SK-N-SH (cell line): Measurements from ENCODE around the gene HNRNPC. TPM values are rescaled to one million over a fixed set of nuclear protein-coding genes. Genes with fewer than 3 reads are reported as not detected.

Experiments
- CTCF ChIA-PET: fragments of 300-600, 350-600 bp; formaldehyde crosslinking; extraction: SDS; loops from one replicate; lab custom pipeline; 2021; lab: Yijun Ruan, JAX
- POLR2A ChIA-PET: fragments of 350-600 bp; sonication (Branson Sonifier 250); formaldehyde crosslinking; extraction: SDS; loops from one replicate; lab custom pipeline; 2020; ENCODE audit warnings: antibody characterized with exemption, inconsistent platforms; lab: Yijun Ruan, JAX
- DNase-seq: peaks from one replicate; pipeline ENCODE4 v3.0.0; 2012
- H2AFZ ChIP-seq: fragments of 200-600 bp; sonication (generic); 2 replicates; pipeline ENCODE4 v1.8.1; 2016; ENCODE audit warnings: antibody characterized with exemption, mild to moderate bottlenecking, low read depth
- H3F3A ChIP-seq: fragments of 200-600 bp; sonication (generic); replicated peaks from 2 replicates; pipeline ENCODE3; 2016; ENCODE audit warnings: antibody characterized with exemption, mild to moderate bottlenecking; ENCODE audit not compliant: insufficient read depth
- H3K27ac ChIP-seq, 2 experiments: fragments of 200-500 bp in 1 of 2; fragments of 200-600 bp in 1 of 2; sonication (Bioruptor generic) in 1 of 2; sonication (generic), shearing (Covaris generic) in 1 of 2; 2 replicates each; pipeline versions ENCODE4 v1.5.1 to v1.6.1; 2014 to 2016; ENCODE audit warnings: low read depth in 2 of 2, inconsistent platforms in 1 of 2, low read length in 1 of 2, mild to moderate bottlenecking in 1 of 2, mixed read lengths in 1 of 2
- H3K27me3 ChIP-seq: fragments of 200-600 bp; sonication (generic), shearing (Covaris generic); 2 replicates; pipeline ENCODE4 v1.6.1; 2016; ENCODE audit warnings: mixed run types; ENCODE audit not compliant: insufficient read depth
- H3K36me3 ChIP-seq, 2 experiments: fragments of 200-500 bp in 1 of 2; fragments of 200-600 bp in 1 of 2; sonication (Bioruptor generic) in 1 of 2; sonication (generic) in 1 of 2; replicated peaks in 1 of 2; 2 replicates each; pipeline versions ENCODE3 to v1.5.1; 2014 to 2016; ENCODE audit warnings: low read length in 1 of 2, mild to moderate bottlenecking in 1 of 2; ENCODE audit not compliant: insufficient read depth in 2 of 2, control insufficient read depth in 1 of 2
- H3K4me1 ChIP-seq, 2 experiments: fragments of 200-500 bp in 1 of 2; fragments of 200-600 bp in 1 of 2; sonication (Bioruptor generic) in 1 of 2; sonication (generic), shearing (Covaris generic) in 1 of 2; 2 replicates each; pipeline versions ENCODE4 v1.5.1 to v1.6.1; 2014 to 2016; ENCODE audit warnings: low read depth in 1 of 2, low read length in 1 of 2, mixed run types in 1 of 2; ENCODE audit not compliant: insufficient read depth in 2 of 2, control insufficient read depth in 1 of 2
- H3K4me2 ChIP-seq: fragments of 200-600 bp; sonication (generic), shearing (Covaris generic); 2 replicates; pipeline ENCODE4 v1.6.1; 2017; ENCODE audit warnings: mixed run types
- H3K4me3 ChIP-seq, 2 experiments: fragments of 200-500 bp in 1 of 2; fragments of 200-600 bp in 1 of 2; sonication (Bioruptor generic) in 1 of 2; sonication (generic), shearing (Covaris generic) in 1 of 2; 2 replicates each; pipeline versions ENCODE4 v1.5.1 to v1.8.1; 2014 to 2016; ENCODE audit warnings: low read depth in 2 of 2, inconsistent platforms in 1 of 2, low read length in 1 of 2, mild to moderate bottlenecking in 1 of 2, mixed read lengths in 1 of 2, moderate library complexity in 1 of 2
- H3K79me2 ChIP-seq: fragments of 200-600 bp; sonication (generic); 2 replicates; pipeline ENCODE4 v1.8.1; 2017; ENCODE audit warnings: mild to moderate bottlenecking; ENCODE audit not compliant: insufficient read depth
- H3K9ac ChIP-seq: fragments of 200-600 bp; sonication (generic); 2 replicates; pipeline ENCODE4 v1.6.1; 2017; ENCODE audit warnings: mixed run types
- H3K9me2 ChIP-seq: fragments of 200-600 bp; sonication (generic); 2 replicates; pipeline ENCODE4 v1.6.1; 2017; ENCODE audit warnings: mixed run types
- H3K9me3 ChIP-seq: fragments of 200-600 bp; sonication (generic); 2 replicates; pipeline ENCODE4 v1.6.1; 2017; ENCODE audit warnings: mixed run types, mild to moderate bottlenecking, moderate library complexity
- H4K20me1 ChIP-seq: fragments of 200-600 bp; sonication (generic); 2 replicates; pipeline ENCODE4 v1.6.1; 2017; ENCODE audit warnings: mild to moderate bottlenecking, mixed run types; ENCODE audit not compliant: insufficient read depth
- ELF1 ChIP-seq: IDR thresholded peaks from 2 replicates; pipeline ENCODE4 v1.4.0; 2012
- FOXJ3 ChIP-seq: sonication (generic); formaldehyde crosslinking; IDR thresholded peaks from 2 replicates; pipeline ENCODE4 v1.5.1; 2020; ENCODE audit warnings: mild to moderate bottlenecking, missing genetic modification reagents
- FOXM1 ChIP-seq: IDR thresholded peaks from 2 replicates; pipeline ENCODE4 v1.4.0; 2012; ENCODE audit warnings: low read depth, mild to moderate bottlenecking
- GABPA ChIP-seq: IDR thresholded peaks from 2 replicates; pipeline ENCODE4 v1.4.0; 2012; ENCODE audit warnings: low read depth, mild to moderate bottlenecking
- MEF2A ChIP-seq: IDR thresholded peaks from 2 replicates; pipeline ENCODE4 v1.4.0; 2012; ENCODE audit warnings: low read depth, borderline replicate concordance
- MXI1 ChIP-seq: IDR thresholded peaks from 2 replicates; pipeline ENCODE4 v1.6.1; 2012; ENCODE audit warnings: mild to moderate bottlenecking, low read depth, low read length, improper control_type of control experiment
- NFIC ChIP-seq: IDR thresholded peaks from 2 replicates; pipeline ENCODE4 v1.4.0; 2012; ENCODE audit warnings: borderline replicate concordance
- NRF1 ChIP-seq: IDR thresholded peaks from 2 replicates; pipeline ENCODE4 v1.6.1; 2012; ENCODE audit warnings: low read depth, mild to moderate bottlenecking, low read length
- POLR2AphosphoS5 ChIP-seq: IDR thresholded peaks from 2 replicates; pipeline ENCODE4 v1.6.1; 2012; ENCODE audit warnings: low read depth, low read length
- RAD21 ChIP-seq: IDR thresholded peaks from 2 replicates; pipeline ENCODE4 v1.6.1; 2012; ENCODE audit warnings: mild to moderate bottlenecking, low read length
- RXRA ChIP-seq: IDR thresholded peaks from 2 replicates; pipeline ENCODE4 v1.4.0; 2012; ENCODE audit warnings: low read depth, mild to moderate bottlenecking, borderline replicate concordance
- TCF12 ChIP-seq: IDR thresholded peaks from 2 replicates; pipeline ENCODE4 v1.4.0; 2012
- WGBS: methylation state at CpG from one replicate; pipeline ENCODE4 v1.1.6; 2017; ENCODE audit warnings: low lambda C conversion rate; 5-methylcytosine and 5-hydroxymethylcytosine counted together
- polyA plus RNA-seq, 3 experiments: library from polyadenylated mRNA; depleted of rRNA; stranded (reverse); fragments of >200 nt; gene quantifications; 2 replicates each; pipeline ENCODE4 v1.2.3, GENCODE V29; 2012
- TF ChIP-seq, protein P1 (sequence below): IDR thresholded peaks from 2 replicates; pipeline ENCODE4 v1.4.0; 2012; ENCODE audit warnings: low read depth
- TF ChIP-seq, protein P2 (sequence below): fragments of 200-600 bp; sonication (generic); IDR thresholded peaks from 2 replicates; pipeline ENCODE4 v1.6.1; 2017; ENCODE audit warnings: antibody characterized with exemption, mild to moderate bottlenecking, moderate library complexity
- TF ChIP-seq, protein P3 (sequence below): fragments of 150-350 bp; IDR thresholded peaks from 2 replicates; pipeline ENCODE4 v1.6.1; 2016; ENCODE audit warnings: mild to moderate bottlenecking, low read depth, low read length
- TF ChIP-seq, protein P4 (sequence below): IDR thresholded peaks from 2 replicates; pipeline ENCODE4 v1.4.0; 2012; ENCODE audit warnings: low read depth, borderline replicate concordance

Gene HNRNPC
- polyA plus RNA-seq, 1 of the 3 experiments (the other 2 are of a cell fraction) = 341 TPM

GRCh38 chr14:21220874-21221477 lies 48.3 kb downstream of the HNRNPC start:
- Histone ChIP-seq H3K9me2 (no peaks in the 10 kb centered on the region), H3K4me2 (no peak overlapping the region), H3K79me2 (peaks cover 100% of the 10 kb centered on the region), H3K4me1 (peaks cover 0 to 24% of the 10 kb centered on the region in 2 experiments; a peak in 3 of 4 replicates), H3K27me3 (no peaks in the 10 kb centered on the region), H3F3A (peaks cover 48% of the 10 kb centered on the region), H3K9ac (no peak overlapping the region), H2AFZ (no peak overlapping the region), H3K36me3 (peaks cover 52 to 85% of the 10 kb centered on the region in 2 experiments), H3K4me3 (no peak overlapping the region), H3K27ac (peak overlapping the region in 1 of 2 experiments; percentile 18; a peak in 1 of 4 replicates), H4K20me1 (peaks cover 99% of the 10 kb centered on the region), H3K9me3 (no peaks in the 10 kb centered on the region)
- WGBS = 91% methylated on average over 9 of the region's 9 CpGs
- no peak for TF ChIP-seq POLR2AphosphoS5
- TF ChIP-seq FOXJ3 (CRISPR knock-in tag) = no peak
- TF ChIP-seq MXI1 = no peak
- TF ChIP-seq NFIC = no peak
- TF ChIP-seq MEF2A = no peak
- no peak for TF ChIP-seq TCF12
- no peak for TF ChIP-seq RXRA
- TF ChIP-seq, protein P1, sequence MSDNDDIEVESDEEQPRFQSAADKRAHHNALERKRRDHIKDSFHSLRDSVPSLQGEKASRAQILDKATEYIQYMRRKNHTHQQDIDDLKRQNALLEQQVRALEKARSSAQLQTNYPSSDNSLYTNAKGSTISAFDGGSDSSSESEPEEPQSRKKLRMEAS = no peak
- TF ChIP-seq, protein P2, sequence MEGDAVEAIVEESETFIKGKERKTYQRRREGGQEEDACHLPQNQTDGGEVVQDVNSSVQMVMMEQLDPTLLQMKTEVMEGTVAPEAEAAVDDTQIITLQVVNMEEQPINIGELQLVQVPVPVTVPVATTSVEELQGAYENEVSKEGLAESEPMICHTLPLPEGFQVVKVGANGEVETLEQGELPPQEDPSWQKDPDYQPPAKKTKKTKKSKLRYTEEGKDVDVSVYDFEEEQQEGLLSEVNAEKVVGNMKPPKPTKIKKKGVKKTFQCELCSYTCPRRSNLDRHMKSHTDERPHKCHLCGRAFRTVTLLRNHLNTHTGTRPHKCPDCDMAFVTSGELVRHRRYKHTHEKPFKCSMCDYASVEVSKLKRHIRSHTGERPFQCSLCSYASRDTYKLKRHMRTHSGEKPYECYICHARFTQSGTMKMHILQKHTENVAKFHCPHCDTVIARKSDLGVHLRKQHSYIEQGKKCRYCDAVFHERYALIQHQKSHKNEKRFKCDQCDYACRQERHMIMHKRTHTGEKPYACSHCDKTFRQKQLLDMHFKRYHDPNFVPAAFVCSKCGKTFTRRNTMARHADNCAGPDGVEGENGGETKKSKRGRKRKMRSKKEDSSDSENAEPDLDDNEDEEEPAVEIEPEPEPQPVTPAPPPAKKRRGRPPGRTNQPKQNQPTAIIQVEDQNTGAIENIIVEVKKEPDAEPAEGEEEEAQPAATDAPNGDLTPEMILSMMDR = no peak
- no peak for TF ChIP-seq FOXM1
- TF ChIP-seq, protein P3, sequence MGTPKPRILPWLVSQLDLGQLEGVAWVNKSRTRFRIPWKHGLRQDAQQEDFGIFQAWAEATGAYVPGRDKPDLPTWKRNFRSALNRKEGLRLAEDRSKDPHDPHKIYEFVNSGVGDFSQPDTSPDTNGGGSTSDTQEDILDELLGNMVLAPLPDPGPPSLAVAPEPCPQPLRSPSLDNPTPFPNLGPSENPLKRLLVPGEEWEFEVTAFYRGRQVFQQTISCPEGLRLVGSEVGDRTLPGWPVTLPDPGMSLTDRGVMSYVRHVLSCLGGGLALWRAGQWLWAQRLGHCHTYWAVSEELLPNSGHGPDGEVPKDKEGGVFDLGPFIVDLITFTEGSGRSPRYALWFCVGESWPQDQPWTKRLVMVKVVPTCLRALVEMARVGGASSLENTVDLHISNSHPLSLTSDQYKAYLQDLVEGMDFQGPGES = no peak
- TF ChIP-seq, protein P4, sequence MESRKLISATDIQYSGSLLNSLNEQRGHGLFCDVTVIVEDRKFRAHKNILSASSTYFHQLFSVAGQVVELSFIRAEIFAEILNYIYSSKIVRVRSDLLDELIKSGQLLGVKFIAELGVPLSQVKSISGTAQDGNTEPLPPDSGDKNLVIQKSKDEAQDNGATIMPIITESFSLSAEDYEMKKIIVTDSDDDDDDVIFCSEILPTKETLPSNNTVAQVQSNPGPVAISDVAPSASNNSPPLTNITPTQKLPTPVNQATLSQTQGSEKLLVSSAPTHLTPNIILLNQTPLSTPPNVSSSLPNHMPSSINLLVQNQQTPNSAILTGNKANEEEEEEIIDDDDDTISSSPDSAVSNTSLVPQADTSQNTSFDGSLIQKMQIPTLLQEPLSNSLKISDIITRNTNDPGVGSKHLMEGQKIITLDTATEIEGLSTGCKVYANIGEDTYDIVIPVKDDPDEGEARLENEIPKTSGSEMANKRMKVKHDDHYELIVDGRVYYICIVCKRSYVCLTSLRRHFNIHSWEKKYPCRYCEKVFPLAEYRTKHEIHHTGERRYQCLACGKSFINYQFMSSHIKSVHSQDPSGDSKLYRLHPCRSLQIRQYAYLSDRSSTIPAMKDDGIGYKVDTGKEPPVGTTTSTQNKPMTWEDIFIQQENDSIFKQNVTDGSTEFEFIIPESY = no peak
- no peak for TF ChIP-seq ELF1
- no peak for TF ChIP-seq GABPA
- TF ChIP-seq NRF1 = no peak
- TF ChIP-seq RAD21 = no peak
- ChIA-PET POLR2A (no interaction called here), CTCF (no interaction called here)
- DNase-seq = no peak
